Astrocyte of the cerebellum (primary cell): ENCODE data around the gene LRP4.
A peak's percentile ranks its signal among the peaks of the same experiment; 100 is the strongest.
"Not testable (repeated sequence)": the region's sequence is repeated elsewhere in the genome, so short reads cannot be mapped to it uniquely, and the experiment has no call there.

Experiments used
- DNase-seq: peaks from one replicate; pipeline ENCODE4 v3.0.0-alpha.2; 2011; ENCODE audit warnings: low read depth
- H3K4me3 ChIP-seq: 2 replicates; pipeline ENCODE4 v1.5.1; 2011; ENCODE audit warnings: mild to moderate bottlenecking, low read depth, low read length, moderate library complexity
- CTCF ChIP-seq: IDR thresholded peaks from 2 replicates; pipeline ENCODE4 v1.5.1; 2012; ENCODE audit warnings: low read length, low read depth, moderate library complexity, mild to moderate bottlenecking; ENCODE audit errors: missing control alignments
- in situ Hi-C: cut with HindIII; loops from 2 replicates; pipeline ENCODE4 v1.10.0; 2017; ENCODE audit warnings: low sequenced_read_pairs

Gene LRP4

GRCh38 chr11:46918083-46918787 is at the start of gene LRP4:
LRP4 (minus strand) TSS chr11:46918550; CDS start chr11:46918379, 171 bp downstream.
- in situ Hi-C loops: no loop called here
- peak within 1 kb of the TSS; percentile 71 for H3K4me3 ChIP-seq
- no peak for DNase-seq
- no peak for TF ChIP-seq CTCF

- no peak for TF ChIP-seq CTCF
- in situ Hi-C loops: no loop called here
- no peak overlapping the region for H3K4me3 ChIP-seq
- no peak for DNase-seq
These were observed 49.6 kb upstream of the LRP4 start for GRCh38 chr11:46967962-46968361.

- TF ChIP-seq CTCF: no peak
- in situ Hi-C loops: no loop called here
- no peak overlapping the region for H3K4me3 ChIP-seq
- no peak for DNase-seq
These were observed 48.4 kb upstream of the LRP4 start for GRCh38 chr11:46966773-46967172.

GRCh38 chr11:46963844-46964243 is 45.5 kb upstream of the LRP4 start:
- no peak overlapping the region for H3K4me3 ChIP-seq
- TF ChIP-seq CTCF: no peak
- no peak for DNase-seq
- in situ Hi-C loops: no loop called here

- DNase-seq, H3K4me3 ChIP-seq, in situ Hi-C loops: not testable (repeated sequence)
These were observed 43.5 kb upstream of the LRP4 start for GRCh38 chr11:46961886-46962285.

- DNase-seq: no peak
- no peak for TF ChIP-seq CTCF
- in situ Hi-C loops: no loop called here
- no peak overlapping the region for H3K4me3 ChIP-seq
These were observed 42.7 kb upstream of the LRP4 start for GRCh38 chr11:46961041-46961440.

GRCh38 chr11:46958777-46959176 is 40.4 kb upstream of the LRP4 start:
- TF ChIP-seq CTCF: no peak
- in situ Hi-C loops: no loop called here
- no peak overlapping the region for H3K4me3 ChIP-seq
- DNase-seq: no peak
